ENCODE results near the gene ASCC3.
A peak's percentile ranks its signal among the peaks of the same experiment; 100 is the strongest.
"Not testable (repeated sequence)": the region's sequence is repeated elsewhere in the genome, so short reads cannot be mapped to it uniquely, and the experiment has no call there.

The ASCC3 gene

GRCh38 chr6:100880853-100881706 lies at the start of gene ASCC3:
ASCC3 (minus strand) TSS chr6:100881329; CDS start chr6:100867997, 13,332 bp downstream.
- DNase-seq, result peak; percentile 81 to 86

- DNase-seq, result no peak
Measured at GRCh38 chr6:100925749-100926148, 44.6 kb upstream of the ASCC3 start.

GRCh38 chr6:100924534-100925227 lies 43.6 kb upstream of the ASCC3 start:
- no peak for DNase-seq

- DNase-seq, result no peak
Measured at GRCh38 chr6:100923481-100924165, 42.5 kb upstream of the ASCC3 start.

GRCh38 chr6:100920028-100920605 lies 39.0 kb upstream of the ASCC3 start:
- DNase-seq, result no peak

- no peak for DNase-seq
Measured at GRCh38 chr6:100918152-100918551, 37.0 kb upstream of the ASCC3 start.

- no peak for DNase-seq
Measured at GRCh38 chr6:100915876-100916275, 34.7 kb upstream of the ASCC3 start.

- no peak for DNase-seq
Measured at GRCh38 chr6:100913400-100914276, 32.5 kb upstream of the ASCC3 start.

- DNase-seq, result no peak
Measured at GRCh38 chr6:100906325-100906724, 25.2 kb upstream of the ASCC3 start.

- DNase-seq, result no peak
Measured at GRCh38 chr6:100905067-100905466, 23.9 kb upstream of the ASCC3 start.

GRCh38 chr6:100904316-100904715 lies 23.2 kb upstream of the ASCC3 start:
- DNase-seq, result no peak

- no peak for DNase-seq
Measured at GRCh38 chr6:100901582-100901981, 20.5 kb upstream of the ASCC3 start.

- no peak for DNase-seq
Measured at GRCh38 chr6:100899202-100899601, 18.1 kb upstream of the ASCC3 start.

GRCh38 chr6:100897671-100898070 lies 16.5 kb upstream of the ASCC3 start:
- no peak for DNase-seq

GRCh38 chr6:100893743-100894142 lies 12.6 kb upstream of the ASCC3 start:
- no peak for DNase-seq

GRCh38 chr6:100892693-100893092 lies 11.6 kb upstream of the ASCC3 start:
- no peak for DNase-seq

- DNase-seq, result no peak
Measured at GRCh38 chr6:100892116-100892515, 11.0 kb upstream of the ASCC3 start.

GRCh38 chr6:100891079-100891478 lies 9.9 kb upstream of the ASCC3 start:
- no peak for DNase-seq

- not testable (repeated sequence) for DNase-seq
Measured at GRCh38 chr6:100890646-100891045, 9.5 kb upstream of the ASCC3 start.

GRCh38 chr6:100889351-100889750 lies 8.2 kb upstream of the ASCC3 start:
- no peak for DNase-seq

- DNase-seq, result no peak
Measured at GRCh38 chr6:100886076-100886475, 4.9 kb upstream of the ASCC3 start.

- no peak for DNase-seq
Measured at GRCh38 chr6:100883347-100883746, 2.2 kb upstream of the ASCC3 start.
